Activated naive CD8-positive, alpha-beta T cell (primary cell): Measurements from ENCODE around the gene HMSD.

Source experiments
- H3K27ac Mint-ChIP-seq: one replicate; pipeline ENCODE4 v1.8.0; 2021; ENCODE audit warnings: mixed read lengths
- H3K27me3 Mint-ChIP-seq: one replicate; pipeline ENCODE4 v1.8.0; 2021; ENCODE audit warnings: mixed read lengths
- H3K36me3 Mint-ChIP-seq: one replicate; pipeline ENCODE4 v1.8.0; 2021; ENCODE audit warnings: mixed read lengths
- H3K4me1 Mint-ChIP-seq: one replicate; pipeline ENCODE4 v1.8.0; 2021; ENCODE audit warnings: low read depth, mixed read lengths
- H3K4me3 Mint-ChIP-seq: one replicate; pipeline ENCODE4 v1.8.0; 2021; ENCODE audit warnings: mild to moderate bottlenecking, mixed read lengths
- H3K9me3 Mint-ChIP-seq: one replicate; pipeline ENCODE4 v1.8.0; 2021; ENCODE audit warnings: low read depth, mixed read lengths

The HMSD gene

DNA sequence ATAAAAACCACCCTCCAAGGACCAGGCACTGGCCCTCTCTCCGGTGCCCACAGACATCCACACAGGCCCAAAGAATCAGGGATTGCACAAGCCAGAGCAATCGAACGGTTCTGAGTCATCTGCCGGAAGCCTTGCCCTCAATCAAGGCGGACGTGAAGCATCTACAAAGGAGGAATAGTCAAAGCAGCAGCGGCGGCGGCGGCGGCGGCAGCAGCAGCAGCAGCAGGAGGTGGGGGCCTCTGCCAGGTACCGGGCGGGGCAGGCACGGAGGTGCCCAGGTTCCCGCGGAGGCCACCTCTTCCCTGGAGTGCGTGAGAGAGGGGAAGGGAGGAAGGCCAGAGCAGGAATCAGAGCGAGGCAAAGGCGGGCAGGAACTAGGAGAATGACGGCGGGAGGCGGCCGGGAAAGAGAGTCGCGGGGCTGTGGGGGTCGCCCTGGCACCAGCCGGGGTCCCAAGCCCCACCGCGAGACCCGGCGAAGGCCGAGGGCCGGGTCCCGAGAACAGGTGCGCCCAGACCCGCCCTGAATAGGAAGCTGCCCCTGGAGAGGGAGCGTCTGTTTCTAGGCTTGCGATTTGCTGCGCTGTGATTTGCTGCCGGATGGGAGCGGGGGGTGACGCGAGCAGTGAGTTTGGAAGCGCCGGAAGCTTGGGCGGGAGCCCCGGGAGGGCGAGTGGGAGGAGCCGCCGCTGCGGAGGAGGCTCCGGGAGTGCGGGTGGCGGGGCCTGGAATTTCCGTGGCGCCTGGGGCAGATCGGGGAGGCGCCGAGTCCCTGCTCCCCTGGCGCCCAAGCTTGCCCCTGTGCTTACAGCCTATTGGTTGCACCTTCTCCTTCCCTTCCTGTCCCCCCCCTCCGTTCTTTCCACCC, 21.1 kb downstream of the HMSD start, which contains the start of gene SERPINB8:
Gene SERPINB8 (plus strand): TSS at position 140 of the 867 bp plus-strand sequence. CDS start 8,228 bp downstream, outside the sequence.
- no peaks in the 10 kb centered on the region for H3K9me3 Mint-ChIP-seq
- H3K27ac Mint-ChIP-seq = peak within 1 kb of the TSS; percentile 93
- no peaks in the 10 kb centered on the region for H3K36me3 Mint-ChIP-seq
- peaks cover 37% of the 10 kb centered on the region for H3K4me1 Mint-ChIP-seq
- no peaks in the 10 kb centered on the region for H3K27me3 Mint-ChIP-seq
- peak within 1 kb of the TSS; percentile 98 for H3K4me3 Mint-ChIP-seq

DNA sequence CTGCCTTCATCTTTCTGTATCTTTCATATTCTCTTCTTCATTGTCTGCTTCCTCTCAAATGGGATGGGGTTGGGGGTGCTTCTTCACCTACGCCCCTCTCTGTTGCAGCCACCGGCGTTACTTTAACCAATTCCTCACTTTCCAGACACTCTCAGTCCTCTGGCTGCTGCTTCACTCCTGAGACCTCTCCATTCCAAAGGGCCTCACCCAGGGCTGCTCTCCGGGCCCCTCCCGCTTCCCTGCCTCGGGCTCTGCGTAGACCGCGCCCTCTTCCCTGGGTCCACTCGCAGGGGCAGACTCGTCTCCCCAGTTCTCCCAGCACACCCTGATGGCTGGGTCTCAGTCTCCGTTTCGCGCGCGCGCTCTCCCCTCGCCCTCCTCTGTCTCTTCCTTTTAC, 21.7 kb downstream of the HMSD start:
- H3K4me1 Mint-ChIP-seq = peaks cover 38% of the 10 kb centered on the region
- H3K36me3 Mint-ChIP-seq = no peaks in the 10 kb centered on the region
- no peaks in the 10 kb centered on the region for H3K27me3 Mint-ChIP-seq
- peak overlapping the region; percentile 98 for H3K4me3 Mint-ChIP-seq
- no peaks in the 10 kb centered on the region for H3K9me3 Mint-ChIP-seq
- peak overlapping the region; percentile 91 for H3K27ac Mint-ChIP-seq

DNA sequence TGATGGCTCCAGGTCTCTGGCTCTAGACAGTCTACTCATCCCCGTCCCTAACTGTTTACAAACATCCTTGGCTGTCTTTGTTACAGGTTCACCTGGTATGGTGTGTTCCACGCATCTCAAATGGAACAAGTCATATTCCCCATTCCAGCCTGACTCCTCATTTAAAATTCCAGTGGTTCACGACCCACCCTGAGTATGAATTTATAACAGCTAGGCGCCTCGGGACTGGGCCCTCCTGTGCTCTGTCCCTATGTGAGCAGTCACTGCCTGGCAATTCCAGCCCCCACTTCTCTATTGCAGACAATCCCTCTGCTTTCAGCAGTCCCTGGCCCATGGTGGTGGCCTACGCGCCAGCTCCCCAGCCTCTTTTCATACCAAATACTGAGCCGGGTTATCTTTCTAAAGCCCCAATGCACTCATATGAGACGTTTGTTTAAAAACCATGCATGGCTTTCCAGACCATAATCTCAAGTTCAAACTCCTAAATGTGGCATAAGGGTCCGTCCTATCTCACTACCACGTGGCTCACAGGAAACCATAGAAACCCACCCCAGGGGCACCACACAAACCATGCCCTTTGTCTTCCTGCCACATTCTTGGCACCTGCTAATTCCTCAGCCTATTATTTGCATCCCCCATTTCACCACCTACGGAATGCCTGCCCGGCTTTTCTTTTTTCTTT, 22.4 kb downstream of the HMSD start:
- Mint-ChIP-seq H3K9me3 (no peaks in the 10 kb centered on the region), H3K27me3 (no peaks in the 10 kb centered on the region), H3K4me3 (peak overlapping the region; percentile 98), H3K27ac (peak overlapping the region; percentile 91), H3K4me1 (peaks cover 38% of the 10 kb centered on the region), H3K36me3 (no peaks in the 10 kb centered on the region)

GRCh38 chr18:63972002-63972376, 22.9 kb downstream of the HMSD start:
- no peaks in the 10 kb centered on the region for H3K36me3 Mint-ChIP-seq
- H3K27ac Mint-ChIP-seq = peak overlapping the region; percentile 91
- H3K4me1 Mint-ChIP-seq = peaks cover 38% of the 10 kb centered on the region
- peak overlapping the region; percentile 98 for H3K4me3 Mint-ChIP-seq
- H3K27me3 Mint-ChIP-seq = no peaks in the 10 kb centered on the region
- no peaks in the 10 kb centered on the region for H3K9me3 Mint-ChIP-seq

DNA sequence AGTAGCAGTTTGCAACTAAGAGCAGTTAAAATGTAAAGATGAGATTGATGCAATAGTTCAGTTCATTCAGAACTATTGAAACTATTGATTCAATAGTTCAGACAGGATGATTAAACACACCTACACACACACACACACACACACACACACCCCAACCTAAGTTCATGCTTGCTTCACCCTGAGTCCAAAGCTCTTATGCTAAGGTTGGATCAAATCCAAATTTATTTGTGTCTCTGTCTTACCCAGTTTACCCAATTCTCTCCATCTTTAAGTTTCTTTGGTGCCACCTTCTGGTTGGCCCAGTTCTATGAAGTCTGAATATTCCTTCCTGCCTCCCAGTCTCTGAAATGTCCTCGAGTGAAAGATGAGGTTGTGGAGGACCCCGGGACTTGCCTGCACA, 25.9 kb downstream of the HMSD start:
- Mint-ChIP-seq H3K36me3 (no peaks in the 10 kb centered on the region), H3K27ac (no peak overlapping the region), H3K4me1 (peaks cover 26% of the 10 kb centered on the region), H3K4me3 (no peak overlapping the region), H3K9me3 (no peaks in the 10 kb centered on the region), H3K27me3 (no peaks in the 10 kb centered on the region)

- no peak overlapping the region for H3K4me3 Mint-ChIP-seq
- no peaks in the 10 kb centered on the region for H3K27me3 Mint-ChIP-seq
- no peaks in the 10 kb centered on the region for H3K9me3 Mint-ChIP-seq
- no peaks in the 10 kb centered on the region for H3K36me3 Mint-ChIP-seq
- H3K27ac Mint-ChIP-seq = no peak overlapping the region
- H3K4me1 Mint-ChIP-seq = peaks cover 28% of the 10 kb centered on the region
These were observed 26.5 kb downstream of the HMSD start for GRCh38 chr18:63975628-63976027.

DNA sequence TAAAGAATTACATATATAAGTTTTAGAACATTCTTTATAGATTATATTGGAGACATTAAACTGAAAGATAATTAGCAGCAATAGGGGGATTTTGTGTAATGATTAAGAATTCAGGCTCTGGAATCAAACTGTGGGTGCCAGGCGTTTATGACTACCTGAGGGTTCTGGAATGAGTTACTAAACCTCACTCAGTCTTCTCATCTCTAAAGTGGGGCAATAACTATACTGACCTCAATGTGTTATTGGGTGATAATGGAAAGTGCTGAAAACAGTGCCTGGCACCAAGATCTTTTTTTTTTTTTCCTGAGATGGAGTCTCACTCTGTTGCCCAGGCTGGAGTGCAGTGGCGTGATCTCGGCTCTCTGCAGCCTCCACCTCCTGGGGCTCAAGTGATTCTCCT, 27.9 kb downstream of the HMSD start:
- Mint-ChIP-seq H3K4me1 (peaks cover 14% of the 10 kb centered on the region), H3K36me3 (peaks cover 6% of the 10 kb centered on the region), H3K4me3 (no peak overlapping the region), H3K27ac (no peak overlapping the region), H3K27me3 (no peaks in the 10 kb centered on the region), H3K9me3 (no peaks in the 10 kb centered on the region)

- Mint-ChIP-seq H3K36me3 (peaks cover 9% of the 10 kb centered on the region), H3K9me3 (no peaks in the 10 kb centered on the region), H3K27ac (no peak overlapping the region), H3K27me3 (no peaks in the 10 kb centered on the region), H3K4me1 (peaks cover 11% of the 10 kb centered on the region), H3K4me3 (no peak overlapping the region)
These were observed 30.4 kb downstream of the HMSD start for GRCh38 chr18:63979409-63979920.

DNA sequence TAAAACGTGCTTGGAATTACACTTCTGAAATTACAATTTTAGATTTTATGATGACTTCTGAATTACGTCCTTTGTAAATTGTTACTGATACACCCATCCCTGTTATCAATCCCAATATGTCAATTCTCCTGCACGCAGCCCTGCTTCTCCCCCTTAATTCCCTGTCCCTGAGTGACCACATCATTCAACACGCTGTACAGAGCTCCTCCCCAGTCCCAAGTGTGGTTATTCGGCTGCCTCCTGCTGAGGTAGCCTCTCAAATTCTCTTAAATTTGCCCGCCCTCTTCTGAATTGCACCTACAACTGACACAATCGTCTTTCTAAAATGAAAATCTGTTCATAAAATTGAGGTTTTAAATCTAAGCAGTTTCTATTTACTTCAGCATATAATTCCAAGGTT, 30.9 kb downstream of the HMSD start:
- Mint-ChIP-seq H3K9me3 (no peaks in the 10 kb centered on the region), H3K36me3 (peaks cover 12% of the 10 kb centered on the region), H3K27me3 (no peaks in the 10 kb centered on the region), H3K27ac (no peak overlapping the region), H3K4me1 (peaks cover 8% of the 10 kb centered on the region), H3K4me3 (no peak overlapping the region)

DNA sequence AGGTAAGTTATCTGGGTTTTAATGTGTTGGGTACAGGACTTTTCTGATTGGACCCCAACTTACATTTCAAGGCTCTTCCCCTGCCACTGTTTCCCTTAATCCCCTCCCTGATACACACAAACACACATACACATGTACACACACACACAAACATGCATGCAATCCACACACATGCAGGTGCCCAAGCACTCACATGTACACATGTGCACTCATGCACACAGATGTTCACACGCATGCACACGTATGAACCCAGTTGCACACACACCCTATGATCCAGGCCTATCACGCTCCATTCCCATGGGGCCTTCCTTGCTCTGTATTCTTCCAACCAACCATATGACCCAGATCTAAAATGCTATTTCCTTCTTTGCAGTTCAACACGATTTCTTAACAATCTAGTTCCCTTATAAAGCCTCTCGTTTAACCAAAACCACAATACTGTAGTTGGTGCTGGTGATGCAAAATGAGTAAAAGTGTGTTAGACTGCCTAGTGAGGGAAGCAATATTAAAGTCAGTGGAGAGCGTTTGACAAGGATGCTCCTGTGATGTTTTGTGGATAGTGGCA, 31.9 kb downstream of the HMSD start:
- H3K4me1 Mint-ChIP-seq = peaks cover 6% of the 10 kb centered on the region
- H3K4me3 Mint-ChIP-seq = no peak overlapping the region
- no peaks in the 10 kb centered on the region for H3K9me3 Mint-ChIP-seq
- H3K27me3 Mint-ChIP-seq = no peaks in the 10 kb centered on the region
- peaks cover 14% of the 10 kb centered on the region for H3K36me3 Mint-ChIP-seq
- no peak overlapping the region for H3K27ac Mint-ChIP-seq

DNA sequence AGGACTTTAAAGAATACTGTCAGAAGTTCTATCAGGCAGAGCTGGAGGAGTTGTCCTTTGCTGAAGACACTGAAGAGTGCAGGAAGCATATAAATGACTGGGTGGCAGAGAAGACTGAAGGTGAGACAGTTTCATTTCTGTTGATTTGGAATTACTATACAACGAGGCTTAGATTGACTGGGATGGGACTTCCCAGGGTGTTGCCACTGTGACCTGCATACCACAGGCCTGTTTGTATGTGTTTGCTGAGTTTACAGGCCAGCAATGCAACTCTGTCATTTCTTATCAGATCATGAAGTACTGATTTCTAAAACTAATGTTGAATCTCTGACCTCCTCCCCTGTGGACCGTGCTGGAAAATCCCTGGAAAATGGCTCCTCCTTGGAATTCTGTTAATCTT, 32.6 kb downstream of the HMSD start:
- Mint-ChIP-seq H3K4me1 (peaks cover 6% of the 10 kb centered on the region), H3K27me3 (no peaks in the 10 kb centered on the region), H3K9me3 (no peaks in the 10 kb centered on the region), H3K36me3 (peaks cover 14% of the 10 kb centered on the region), H3K4me3 (no peak overlapping the region), H3K27ac (no peak overlapping the region)

DNA sequence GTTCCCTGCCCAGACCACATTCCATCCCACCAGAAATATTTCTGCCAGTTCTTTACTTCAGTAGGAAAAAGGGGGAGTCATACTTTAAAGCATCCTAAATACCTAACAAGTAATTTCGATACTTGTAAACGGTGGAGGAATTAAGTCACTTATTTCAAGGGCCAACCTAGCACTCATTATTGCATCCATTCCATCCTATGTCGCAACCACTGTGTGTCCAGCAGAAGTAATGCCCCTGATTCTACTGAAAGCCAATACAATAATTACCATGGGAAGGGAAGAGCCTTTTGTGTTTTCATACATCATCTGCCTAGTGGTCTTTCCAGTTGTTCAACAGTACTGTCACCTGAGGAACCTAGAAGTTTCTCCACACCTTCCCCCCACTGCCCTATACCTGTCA, 33.3 kb downstream of the HMSD start:
- no peak overlapping the region for H3K27ac Mint-ChIP-seq
- H3K4me3 Mint-ChIP-seq = no peak overlapping the region
- peaks cover 14% of the 10 kb centered on the region for H3K36me3 Mint-ChIP-seq
- H3K4me1 Mint-ChIP-seq = peaks cover 6% of the 10 kb centered on the region
- H3K27me3 Mint-ChIP-seq = no peaks in the 10 kb centered on the region
- H3K9me3 Mint-ChIP-seq = no peaks in the 10 kb centered on the region

DNA sequence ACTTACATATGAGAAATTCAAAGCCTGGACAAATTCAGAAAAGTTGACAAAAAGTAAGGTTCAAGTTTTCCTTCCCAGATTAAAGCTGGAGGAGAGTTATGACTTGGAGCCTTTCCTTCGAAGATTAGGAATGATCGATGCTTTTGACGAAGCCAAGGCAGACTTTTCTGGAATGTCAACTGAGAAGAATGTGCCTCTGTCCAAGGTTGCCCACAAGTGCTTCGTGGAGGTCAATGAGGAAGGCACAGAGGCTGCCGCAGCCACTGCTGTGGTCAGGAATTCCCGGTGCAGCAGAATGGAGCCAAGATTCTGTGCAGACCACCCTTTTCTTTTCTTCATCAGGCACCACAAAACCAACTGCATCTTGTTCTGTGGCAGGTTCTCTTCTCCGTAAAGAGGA, 37.8 kb downstream of the HMSD start:
- no peaks in the 10 kb centered on the region for H3K27me3 Mint-ChIP-seq
- H3K4me1 Mint-ChIP-seq = no peaks in the 10 kb centered on the region
- H3K9me3 Mint-ChIP-seq = no peaks in the 10 kb centered on the region
- H3K36me3 Mint-ChIP-seq = peaks cover 17% of the 10 kb centered on the region
- H3K27ac Mint-ChIP-seq = no peak overlapping the region
- H3K4me3 Mint-ChIP-seq = no peak overlapping the region

DNA sequence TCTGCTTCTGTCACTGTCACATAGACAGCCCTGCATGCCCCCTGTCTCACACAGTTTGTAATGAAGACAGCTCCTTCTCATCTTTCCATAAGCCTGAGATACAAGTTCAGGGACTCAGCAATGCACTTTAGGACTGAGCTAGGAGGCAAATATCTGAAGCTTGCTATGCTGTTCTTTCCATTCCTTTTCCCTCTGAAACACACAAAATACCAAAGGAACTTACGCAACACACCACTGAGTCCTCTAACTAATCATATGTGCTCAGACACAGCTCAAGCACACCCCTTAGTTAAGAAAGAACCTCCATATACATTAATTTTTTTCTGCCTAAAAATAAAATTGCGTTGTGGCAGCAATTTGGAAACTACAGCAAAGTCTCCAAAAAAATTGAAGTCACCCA, 38.6 kb downstream of the HMSD start:
- Mint-ChIP-seq H3K27ac (no peak overlapping the region), H3K4me3 (no peak overlapping the region), H3K36me3 (peaks cover 12% of the 10 kb centered on the region), H3K9me3 (no peaks in the 10 kb centered on the region), H3K27me3 (no peaks in the 10 kb centered on the region), H3K4me1 (peaks cover 1% of the 10 kb centered on the region)

DNA sequence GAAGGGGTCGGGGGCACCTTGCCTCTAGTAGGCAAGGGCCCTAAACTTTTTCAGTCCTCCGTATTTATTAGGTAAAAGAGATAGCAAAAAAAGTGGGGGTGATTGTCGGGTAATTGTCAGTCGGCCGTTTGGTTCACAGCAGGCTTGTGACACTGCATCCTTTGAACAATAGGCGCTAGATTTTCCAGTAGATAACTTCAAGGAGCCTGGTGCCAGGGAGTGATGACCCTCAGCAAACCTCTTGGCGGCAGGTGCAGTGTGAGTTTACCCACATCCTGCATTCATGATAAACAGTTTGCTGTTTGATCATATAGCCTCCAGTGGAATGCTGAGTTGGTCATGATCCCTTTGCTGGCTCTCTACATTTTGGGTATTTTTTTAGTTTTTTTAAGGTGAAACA, 43.6 kb downstream of the HMSD start:
- no peak overlapping the region for H3K4me3 Mint-ChIP-seq
- peaks cover 6% of the 10 kb centered on the region for H3K4me1 Mint-ChIP-seq
- H3K27ac Mint-ChIP-seq = no peak overlapping the region
- peaks cover 12% of the 10 kb centered on the region for H3K36me3 Mint-ChIP-seq
- H3K27me3 Mint-ChIP-seq = no peaks in the 10 kb centered on the region
- peaks cover 3% of the 10 kb centered on the region for H3K9me3 Mint-ChIP-seq
